GM12872 (cell line): ENCODE results near the gene NRP1.

Experiments
- TF ChIP-seq, protein P1 (sequence below): IDR thresholded peaks from 3 replicates; pipeline ENCODE4 v1.5.1; 2011; ENCODE audit warnings: low read depth, mild to moderate bottlenecking, low read length, moderate library complexity; ENCODE audit not compliant: insufficient read depth

NRP1 gene

GRCh38 chr10:33329178-33329577 lies 5.3 kb downstream of the NRP1 start:
- TF ChIP-seq, protein P1, sequence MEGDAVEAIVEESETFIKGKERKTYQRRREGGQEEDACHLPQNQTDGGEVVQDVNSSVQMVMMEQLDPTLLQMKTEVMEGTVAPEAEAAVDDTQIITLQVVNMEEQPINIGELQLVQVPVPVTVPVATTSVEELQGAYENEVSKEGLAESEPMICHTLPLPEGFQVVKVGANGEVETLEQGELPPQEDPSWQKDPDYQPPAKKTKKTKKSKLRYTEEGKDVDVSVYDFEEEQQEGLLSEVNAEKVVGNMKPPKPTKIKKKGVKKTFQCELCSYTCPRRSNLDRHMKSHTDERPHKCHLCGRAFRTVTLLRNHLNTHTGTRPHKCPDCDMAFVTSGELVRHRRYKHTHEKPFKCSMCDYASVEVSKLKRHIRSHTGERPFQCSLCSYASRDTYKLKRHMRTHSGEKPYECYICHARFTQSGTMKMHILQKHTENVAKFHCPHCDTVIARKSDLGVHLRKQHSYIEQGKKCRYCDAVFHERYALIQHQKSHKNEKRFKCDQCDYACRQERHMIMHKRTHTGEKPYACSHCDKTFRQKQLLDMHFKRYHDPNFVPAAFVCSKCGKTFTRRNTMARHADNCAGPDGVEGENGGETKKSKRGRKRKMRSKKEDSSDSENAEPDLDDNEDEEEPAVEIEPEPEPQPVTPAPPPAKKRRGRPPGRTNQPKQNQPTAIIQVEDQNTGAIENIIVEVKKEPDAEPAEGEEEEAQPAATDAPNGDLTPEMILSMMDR: no peak

DNA sequence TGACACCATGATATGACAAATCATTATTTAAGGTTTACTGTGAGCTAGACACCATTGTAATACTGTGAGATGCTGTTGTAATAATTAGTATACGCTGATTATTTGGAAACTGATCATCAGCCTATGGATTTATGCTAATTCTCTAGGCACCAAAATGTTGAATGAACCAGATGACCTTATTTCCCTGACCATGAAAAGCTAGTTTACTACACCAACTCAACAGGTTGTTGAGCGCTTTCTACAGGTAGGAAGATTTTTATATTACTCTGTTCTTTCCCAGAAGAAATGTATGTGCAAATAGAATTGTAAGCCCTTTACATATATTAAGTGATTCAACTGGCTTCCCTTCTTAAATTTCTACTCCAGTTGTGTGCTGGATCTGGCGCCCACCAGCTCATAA lies 6.2 kb downstream of the NRP1 start:
- TF ChIP-seq, protein P1: no peak

- TF ChIP-seq, protein P1: no peak
These were observed 6.7 kb downstream of the NRP1 start for GRCh38 chr10:33327751-33328150.

DNA sequence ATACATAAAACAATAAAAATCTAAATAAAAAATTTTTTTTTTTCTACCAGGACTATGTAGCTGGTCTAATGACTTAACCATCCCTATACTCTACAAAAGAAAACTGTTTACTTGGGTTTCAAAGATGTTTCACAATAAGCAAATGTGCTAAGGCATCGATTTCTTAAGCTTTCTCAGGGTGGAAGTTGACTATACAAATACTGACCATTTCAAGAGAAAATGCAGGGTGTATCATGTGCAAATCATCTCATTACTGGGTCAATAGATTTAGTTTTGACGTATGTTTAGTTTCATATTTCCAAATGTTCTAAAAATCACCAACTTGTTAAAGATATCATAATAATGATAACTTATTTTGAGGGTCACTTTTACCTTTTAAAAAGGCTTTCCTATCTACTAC lies 7.5 kb downstream of the NRP1 start:
- TF ChIP-seq, protein P1: no peak

DNA sequence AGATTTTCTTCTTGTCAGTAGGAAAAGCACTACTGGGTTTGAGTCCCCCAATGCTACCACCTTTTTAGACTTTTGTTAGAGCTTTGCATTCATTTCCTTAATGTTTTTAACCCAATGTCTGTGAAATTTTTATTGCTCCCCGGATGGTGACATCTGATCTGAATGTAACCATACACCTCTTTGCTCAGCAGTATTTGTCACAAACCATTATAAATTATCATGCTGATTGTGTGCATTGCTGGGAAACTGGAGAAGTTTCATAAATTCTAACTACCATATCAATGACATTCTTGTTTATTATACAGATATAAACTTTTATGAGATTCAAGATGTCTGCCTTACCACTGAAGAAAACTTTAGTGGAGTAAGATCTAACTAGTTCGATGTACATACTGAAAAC lies 8.5 kb downstream of the NRP1 start:
- TF ChIP-seq, protein P1: no peak

DNA sequence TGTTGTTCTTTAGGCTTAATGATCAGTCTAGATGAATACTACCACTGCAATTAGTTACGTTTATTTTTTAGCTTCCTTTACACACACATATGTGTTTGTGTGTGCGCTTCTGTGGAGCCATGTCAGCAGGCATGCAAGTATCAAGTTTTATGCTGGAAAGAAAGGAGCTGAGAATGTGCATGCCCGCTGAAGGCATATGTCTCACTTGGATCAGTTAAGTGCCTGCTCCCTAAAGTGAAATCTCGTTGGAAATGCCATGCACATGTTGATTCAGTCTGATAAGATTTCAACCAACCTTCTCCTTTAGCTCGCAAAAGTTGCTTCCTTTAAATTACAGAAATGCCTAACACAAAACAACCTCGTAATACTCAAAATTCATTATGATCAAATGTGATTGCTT lies 10.7 kb downstream of the NRP1 start:
- TF ChIP-seq, protein P1: no peak

GRCh38 chr10:33321516-33321915 lies 13.0 kb downstream of the NRP1 start:
- TF ChIP-seq, protein P1: no peak

DNA sequence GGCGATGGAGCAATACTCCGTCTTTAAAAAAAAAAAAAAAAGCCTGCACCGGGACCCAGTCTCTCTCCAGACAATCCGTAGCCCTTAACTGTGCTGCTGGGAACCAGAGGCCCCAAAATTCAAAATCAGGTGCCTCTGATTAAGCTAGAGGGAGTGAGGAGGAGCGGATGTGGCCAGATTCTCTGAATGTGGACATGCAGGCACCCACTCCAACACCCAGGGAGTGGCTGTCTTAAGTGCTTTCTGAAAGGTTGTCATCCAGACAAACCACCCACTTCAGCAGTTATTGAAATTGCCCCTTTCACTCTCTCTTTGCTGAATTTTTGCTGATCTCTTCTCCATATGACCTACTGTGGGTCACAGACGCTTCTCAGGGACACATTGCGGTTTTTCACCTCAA lies 14.2 kb downstream of the NRP1 start:
- TF ChIP-seq, protein P1: no peak
